ENCODE measurements around the gene NCF2.

NCF2 gene

DNA sequence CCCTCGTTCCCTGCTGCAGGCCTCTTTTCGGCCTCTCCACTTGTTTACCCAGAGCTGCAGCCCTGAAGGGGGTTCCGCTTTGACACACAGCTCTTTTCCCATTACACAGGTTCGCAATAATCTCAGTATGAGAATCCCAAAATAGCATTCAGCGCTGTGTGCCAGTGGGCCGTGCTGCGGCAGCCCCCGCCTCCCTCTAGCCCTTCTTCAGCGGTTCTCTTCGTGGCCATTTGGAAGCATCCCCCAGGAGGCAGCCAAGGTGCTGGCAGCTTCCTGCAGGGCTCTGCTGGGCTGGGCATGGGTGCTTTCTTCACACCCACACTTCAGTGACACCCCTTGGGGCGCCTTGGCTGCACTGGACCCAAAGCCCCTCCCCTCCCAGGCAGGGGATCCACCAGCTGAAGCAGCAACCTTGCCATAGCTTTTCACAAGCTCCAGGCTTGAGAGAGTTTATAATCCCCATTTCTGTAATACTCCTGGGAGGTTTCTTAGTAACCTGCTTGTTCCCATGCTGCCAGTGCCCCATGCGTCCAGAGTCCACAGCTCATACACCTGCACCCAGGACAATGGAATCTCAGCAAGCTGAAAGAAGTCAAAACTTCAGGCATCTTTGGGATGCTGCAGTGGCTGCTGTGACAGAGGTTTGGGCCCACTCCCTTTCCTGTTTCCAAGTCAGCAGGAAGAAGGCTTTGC lies 8.1 kb downstream of the NCF2 start:
- DNase-seq: no peak

GRCh38 chr1:183580281-183580682 lies 10.0 kb downstream of the NCF2 start:
- DNase-seq: no peak

GRCh38 chr1:183578856-183579255 lies 11.4 kb downstream of the NCF2 start:
- DNase-seq: no peak

DNA sequence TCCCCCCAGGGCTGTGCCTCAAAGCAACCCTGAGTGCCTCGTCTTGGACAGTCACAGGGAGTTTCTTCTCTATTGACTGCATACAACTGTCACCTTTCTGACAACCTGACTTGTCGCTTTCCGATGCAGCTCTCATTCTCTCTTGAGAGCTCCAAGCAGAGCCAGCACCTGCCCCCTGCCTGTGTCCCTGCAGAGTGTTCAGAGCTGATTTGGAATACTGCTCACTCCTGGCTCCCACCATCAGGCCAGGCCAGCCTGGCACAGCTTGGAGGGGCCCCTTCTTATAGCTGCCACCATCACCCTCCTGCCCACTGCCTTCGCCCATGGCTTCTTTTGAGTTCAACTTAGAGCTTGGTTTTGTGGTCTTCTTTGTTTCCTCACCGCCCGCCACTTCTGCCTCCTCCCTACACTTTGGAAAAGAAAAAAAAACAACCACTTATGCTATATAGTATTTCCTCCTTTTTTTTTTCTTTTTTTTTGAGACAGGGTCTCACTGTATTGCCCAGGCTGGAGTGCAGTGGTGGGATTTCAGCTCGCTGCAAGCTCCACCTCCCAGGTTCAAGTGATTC lies 12.3 kb downstream of the NCF2 start:
- DNase-seq: no peak

DNA sequence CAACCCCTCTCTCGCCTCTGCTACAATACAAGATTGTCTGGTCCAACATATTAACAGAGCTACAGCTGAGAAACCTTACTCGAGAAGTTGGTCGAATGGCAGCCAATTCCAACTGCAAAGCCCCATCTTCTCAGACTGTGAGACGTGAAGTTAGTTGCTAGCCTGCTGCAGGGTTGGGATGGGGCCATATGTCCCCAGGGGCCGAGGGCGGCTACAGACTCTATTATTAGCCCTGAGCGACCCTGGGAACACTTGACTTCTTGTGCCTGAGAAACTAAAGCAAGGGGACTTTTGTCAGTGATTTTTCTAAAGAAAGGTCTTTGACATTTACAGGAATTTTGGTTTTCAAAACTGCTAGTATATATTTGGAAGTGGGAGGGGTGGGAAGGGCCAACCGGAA lies 13.7 kb downstream of the NCF2 start:
- DNase-seq: no peak

GRCh38 chr1:183575606-183576005 lies 14.7 kb downstream of the NCF2 start:
- no peak for DNase-seq

GRCh38 chr1:183572721-183573120 lies 17.5 kb downstream of the NCF2 start:
- no peak for DNase-seq

DNA sequence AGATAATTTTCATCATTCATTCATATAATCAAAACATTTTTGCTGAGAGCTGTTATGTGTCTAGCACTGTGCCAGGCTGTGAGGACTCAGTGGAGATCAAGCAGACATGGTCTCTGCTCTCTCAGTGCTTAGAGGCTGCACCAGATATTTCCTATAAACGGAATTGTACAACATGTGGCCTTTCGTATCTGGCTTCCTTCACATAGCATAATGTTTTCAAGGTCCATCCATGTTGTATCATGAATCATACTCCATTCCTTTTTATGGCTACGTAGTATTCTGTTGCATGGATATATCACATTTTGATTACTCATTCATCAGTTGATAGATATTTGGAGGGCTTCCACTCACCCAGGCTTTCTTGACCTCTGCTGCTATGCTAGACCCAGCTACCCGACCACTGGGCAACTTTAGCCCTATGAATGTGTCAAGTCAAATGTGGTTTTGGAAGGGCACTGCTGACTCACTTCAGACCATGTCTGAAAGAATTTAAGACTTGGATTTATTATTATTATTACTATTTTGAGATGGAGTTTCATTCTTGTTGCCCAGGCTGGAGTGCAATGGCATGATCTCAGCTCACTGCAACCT lies 18.5 kb downstream of the NCF2 start:
- no peak for DNase-seq

- no peak for DNase-seq
Measured at GRCh38 chr1:183570451-183570850, 19.8 kb downstream of the NCF2 start.

- no peak for DNase-seq
Measured at GRCh38 chr1:183569801-183570200, 20.5 kb downstream of the NCF2 start.

DNA sequence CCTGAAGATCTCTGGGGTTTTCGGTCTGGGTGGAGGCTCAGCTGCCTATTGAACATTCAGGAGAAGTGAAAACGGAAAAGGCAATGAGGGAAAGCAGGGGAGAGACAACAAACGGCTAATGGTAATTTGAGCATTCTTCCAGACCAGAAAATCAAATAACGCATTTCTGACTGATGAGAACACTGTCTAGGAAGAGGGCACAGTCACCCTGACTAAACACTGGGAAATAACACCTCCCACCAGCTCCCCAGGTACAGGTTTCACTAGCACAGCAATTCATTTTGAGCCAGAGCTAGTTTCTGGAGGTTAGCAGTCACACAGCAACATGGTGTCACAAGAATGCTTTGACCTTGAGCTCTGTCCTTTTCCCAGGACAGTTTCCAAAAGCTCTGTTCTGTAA lies 21.1 kb downstream of the NCF2 start:
- no peak for DNase-seq

- DNase-seq: no peak
Measured at GRCh38 chr1:183568176-183569021, 21.9 kb downstream of the NCF2 start.

DNA sequence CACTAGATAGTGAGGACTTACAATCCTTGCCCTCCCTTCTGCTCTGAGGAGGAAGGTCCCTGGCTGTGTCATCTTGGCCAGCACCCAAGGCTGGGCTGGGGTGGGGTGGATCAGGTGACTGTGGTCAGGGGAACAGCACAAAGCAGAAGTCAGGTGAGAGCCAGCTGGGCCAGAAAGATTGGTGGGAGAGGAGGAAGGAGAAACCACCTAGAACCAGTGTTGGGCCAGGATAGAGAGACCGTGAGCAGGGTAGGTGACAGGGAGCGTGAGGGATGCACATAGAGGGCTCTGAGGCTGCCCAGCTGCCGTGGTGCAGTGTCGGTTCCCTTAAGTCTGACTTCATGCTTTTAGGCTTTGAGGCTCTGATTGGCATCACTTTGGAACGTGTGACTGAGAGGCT lies 22.7 kb downstream of the NCF2 start:
- DNase-seq: peak; percentile 6

DNA sequence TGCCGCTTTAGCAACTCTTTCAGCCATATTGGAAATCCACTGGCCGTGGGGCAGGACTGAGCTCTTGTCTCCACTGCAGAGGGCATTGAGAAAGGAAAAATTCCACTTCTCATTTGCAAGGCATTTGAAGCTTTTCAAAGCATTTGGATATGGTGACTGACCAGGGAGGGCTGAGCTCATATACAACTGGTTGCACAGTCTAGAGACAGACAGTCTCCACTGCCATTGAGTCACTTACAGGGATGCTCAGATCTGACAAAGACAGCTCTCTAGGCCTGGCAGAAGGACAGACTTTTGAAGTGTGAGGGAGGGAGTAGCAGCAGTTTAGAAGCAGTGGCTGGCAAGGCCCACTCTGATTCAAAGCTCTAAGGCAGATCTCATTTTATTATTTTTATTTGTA lies 24.2 kb downstream of the NCF2 start:
- no peak for DNase-seq

GRCh38 chr1:183565261-183565660 lies 25.0 kb downstream of the NCF2 start:
- no peak for DNase-seq

GRCh38 chr1:183562701-183563100 lies 27.6 kb downstream of the NCF2 start:
- DNase-seq: no peak

DNA sequence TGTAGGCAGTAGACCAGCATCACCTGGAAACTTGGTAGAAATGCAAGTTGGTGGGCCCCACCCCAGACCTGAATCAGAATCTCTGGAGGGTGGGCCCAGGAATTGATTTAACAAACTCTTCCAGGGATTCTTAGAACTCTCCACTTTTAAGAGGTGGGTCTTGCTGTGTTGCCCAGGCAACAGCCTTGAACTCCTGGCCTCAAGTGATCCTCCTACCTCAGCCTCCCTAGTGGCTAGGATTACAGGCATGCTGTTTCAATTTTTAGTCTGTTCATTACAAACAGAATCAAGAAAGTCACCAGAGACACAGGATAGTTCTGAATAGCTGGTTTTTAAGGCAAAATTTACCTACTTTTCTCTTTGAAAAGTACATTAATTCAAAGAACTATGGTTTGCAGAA lies 31.2 kb downstream of the NCF2 start:
- no peak for DNase-seq

DNA sequence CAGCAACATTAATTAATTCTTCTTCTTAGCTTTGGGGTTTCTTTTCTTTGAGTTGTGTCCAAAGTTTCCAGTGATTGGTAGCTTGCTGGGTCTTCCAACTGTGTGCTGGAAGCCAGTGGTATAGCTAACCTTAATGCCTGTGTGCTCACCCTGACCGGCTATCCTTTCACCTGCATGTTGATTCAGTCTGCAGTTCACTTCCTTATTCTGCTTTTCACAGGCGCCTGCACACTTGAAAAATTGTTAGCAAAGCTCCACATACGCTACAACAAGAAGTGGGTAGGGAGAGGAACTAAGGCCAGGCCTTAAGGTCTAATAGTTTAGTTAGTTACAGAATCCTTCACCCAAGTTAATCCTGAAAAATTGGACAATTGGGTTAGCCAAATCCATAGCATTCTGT lies 35.7 kb downstream of the NCF2 start:
- DNase-seq: no peak

DNA sequence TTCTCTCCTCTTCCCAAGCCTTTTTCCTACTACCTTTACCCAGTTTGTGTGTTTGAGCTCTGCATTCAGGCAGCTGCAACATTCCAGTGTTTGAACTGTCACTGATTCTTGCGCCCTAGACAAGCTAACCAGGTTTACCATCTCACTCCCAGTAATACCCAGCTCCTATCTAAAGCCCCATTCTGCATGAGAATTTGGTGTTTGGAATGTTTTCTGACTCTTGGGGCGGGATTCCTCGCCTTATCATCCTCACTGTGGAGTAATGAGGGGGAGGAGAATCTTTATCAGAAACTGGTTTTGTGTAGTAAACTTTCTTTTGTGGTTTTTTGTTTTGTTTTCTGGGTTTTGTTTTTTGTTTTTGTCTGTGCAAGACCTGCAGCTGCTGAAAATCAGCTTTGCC lies 36.5 kb downstream of the NCF2 start:
- no peak for DNase-seq

- DNase-seq: no peak
Measured at GRCh38 chr1:183553331-183553730, 36.9 kb downstream of the NCF2 start.

DNA sequence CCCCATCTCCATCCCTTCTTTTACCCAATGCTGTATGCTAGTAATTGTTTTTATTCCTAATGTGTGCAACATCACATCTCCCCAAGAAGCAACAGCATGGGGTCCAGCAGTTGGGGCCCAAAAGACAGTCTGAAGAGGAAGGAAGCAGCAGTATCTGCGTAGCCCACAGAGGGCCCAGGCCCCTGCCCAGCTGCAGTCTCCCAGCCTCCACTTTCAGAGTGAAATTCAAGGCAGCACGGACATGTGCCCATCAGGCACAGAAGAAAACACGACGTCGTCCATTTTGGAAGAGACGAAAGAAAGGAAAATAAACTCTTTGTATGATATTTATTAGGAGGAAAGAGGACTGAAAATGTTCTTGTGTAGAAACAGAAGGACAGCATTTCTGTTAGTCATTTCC lies 37.4 kb downstream of the NCF2 start:
- DNase-seq: no peak

DNA sequence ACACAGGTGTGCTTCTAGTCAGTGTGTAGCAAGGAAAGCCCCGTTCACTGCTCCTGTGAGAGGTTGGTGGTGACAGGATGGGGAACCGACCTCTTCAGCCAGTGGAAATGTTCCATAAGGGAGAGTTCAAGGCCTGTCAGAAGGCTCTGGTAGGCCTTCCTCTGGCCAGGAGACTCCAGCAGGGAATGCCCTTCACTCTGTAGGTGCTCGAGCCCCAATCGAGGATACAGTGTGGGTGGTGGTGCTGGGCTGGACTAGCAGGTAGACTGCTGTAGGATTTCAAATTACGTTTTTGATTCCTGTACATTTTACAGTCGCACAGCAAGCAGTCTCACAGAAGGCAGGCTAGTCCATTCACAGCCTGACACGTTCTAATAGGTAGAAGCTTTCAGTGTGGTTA lies 37.8 kb downstream of the NCF2 start:
- no peak for DNase-seq

DNA sequence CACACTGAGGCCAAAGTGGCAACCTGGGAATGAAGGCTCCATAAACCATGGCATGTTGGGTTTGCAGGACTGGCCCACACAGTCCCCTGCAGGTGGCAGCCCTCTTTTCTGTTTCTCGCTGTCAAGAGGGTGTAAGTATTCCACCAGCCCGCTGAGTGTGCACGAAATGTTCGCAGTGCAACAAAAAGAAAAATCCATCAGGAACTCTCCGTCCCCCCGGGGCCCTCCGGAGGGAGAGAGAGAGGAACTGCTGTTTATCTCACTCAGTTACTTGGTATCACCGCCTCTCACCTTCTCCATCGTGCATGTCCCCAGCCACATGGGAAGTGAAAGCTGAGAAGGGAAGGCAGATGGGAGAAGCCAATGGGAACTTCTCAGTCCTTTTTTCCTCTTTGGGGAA lies 38.3 kb downstream of the NCF2 start:
- DNase-seq: no peak

DNA sequence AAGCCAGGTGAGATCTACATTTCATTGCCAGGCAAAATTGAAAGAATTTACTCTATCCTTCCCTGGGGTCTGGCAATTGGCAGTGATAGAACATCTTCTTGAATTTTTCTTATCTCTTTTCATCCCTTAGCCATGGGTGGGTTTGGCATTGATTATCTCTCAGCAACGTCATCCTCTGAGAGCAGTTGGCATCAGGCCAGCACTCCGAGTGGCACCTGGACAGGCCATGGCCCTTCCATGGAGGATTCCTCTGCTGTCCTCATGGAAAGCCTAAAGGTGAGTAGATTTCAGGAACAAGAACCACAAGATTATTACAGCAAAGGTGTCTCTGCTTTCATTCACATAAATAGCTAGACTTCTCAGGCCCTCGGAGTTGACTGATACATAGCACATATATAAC lies 39.3 kb downstream of the NCF2 start:
- DNase-seq: no peak

Data from NCI-H1105 (cell line).